ENCODE results near the gene DUSP3. TPM values are rescaled to one million over a fixed set of nuclear protein-coding genes. Genes with fewer than 3 reads are reported as not detected.

Gene DUSP3
- total and polyA plus RNA-seq, 5 donors from 2014 or later: 4.6 to 9.8 (median 6.3) TPM

- H3K4me1 ChIP-seq (ENCODE audit: control insufficient read depth, insufficient read depth, low read length, poor library complexity, severe bottlenecking): peaks cover 3% of the 10 kb centered on the region
- no peaks in the 10 kb centered on the region for H3K9me3 Mint-ChIP-seq
- H3K36me3 Mint-ChIP-seq: no peaks in the 10 kb centered on the region
- DNase-seq (no peak), ATAC-seq (ENCODE audit: low read depth in 2 of 2) (no peak)
- no peaks in the 10 kb centered on the region for H3K36me3 ChIP-seq (ENCODE audit: control insufficient read depth, insufficient read depth, low read length)
- H3K27me3 Mint-ChIP-seq: peaks cover 38% of the 10 kb centered on the region
- H3K9me3 ChIP-seq (ENCODE audit: control insufficient read depth in 2 of 2, low read length in 2 of 2): no peaks in the 10 kb centered on the region
- H3K4me3 Mint-ChIP-seq: no peak overlapping the region
- peaks cover 13% of the 10 kb centered on the region for H3K27me3 ChIP-seq (ENCODE audit: control insufficient read depth, insufficient read depth, low read length)
- no peaks in the 10 kb centered on the region for H3K4me1 Mint-ChIP-seq
- no peak overlapping the region for H3K27ac ChIP-seq (ENCODE audit: insufficient read depth, low read length, poor library complexity, severe bottlenecking)
- peak overlapping the region in 1 of 3 donors; percentile 52 for H3K27ac Mint-ChIP-seq
- no peak overlapping the region for H3K4me3 ChIP-seq (ENCODE audit: low read depth, low read length)
Measured at GRCh38 chr17:43756201-43756600, 22.6 kb downstream of the DUSP3 start.

GRCh38 chr17:43755389-43755875, 23.3 kb downstream of the DUSP3 start:
- Histone ChIP-seq H3K4me3 (ENCODE audit: low read depth, low read length) (no peak overlapping the region), H3K4me1 (ENCODE audit: control insufficient read depth, insufficient read depth, low read length, poor library complexity, severe bottlenecking) (peaks cover 3% of the 10 kb centered on the region), H3K27ac (ENCODE audit: insufficient read depth, low read length, poor library complexity, severe bottlenecking) (no peak overlapping the region), H3K36me3 (ENCODE audit: control insufficient read depth, insufficient read depth, low read length) (no peaks in the 10 kb centered on the region), H3K9me3 (ENCODE audit: control insufficient read depth in 2 of 2, low read length in 2 of 2) (no peaks in the 10 kb centered on the region), H3K27me3 (ENCODE audit: control insufficient read depth, insufficient read depth, low read length) (peaks cover 13% of the 10 kb centered on the region)
- DNase-seq: peak in 1 of 3 donors; percentile 37
- H3K9me3 Mint-ChIP-seq: no peaks in the 10 kb centered on the region
- H3K27me3 Mint-ChIP-seq: peaks cover 37% of the 10 kb centered on the region
- H3K36me3 Mint-ChIP-seq: no peaks in the 10 kb centered on the region
- H3K4me3 Mint-ChIP-seq: no peak overlapping the region
- H3K4me1 Mint-ChIP-seq: no peaks in the 10 kb centered on the region
- ATAC-seq (ENCODE audit: low read depth in 2 of 2): no peak
- no peak overlapping the region for H3K27ac Mint-ChIP-seq

- Mint-ChIP-seq H3K27me3 (peaks cover 32% of the 10 kb centered on the region), H3K27ac (no peak overlapping the region), H3K9me3 (no peaks in the 10 kb centered on the region), H3K36me3 (no peaks in the 10 kb centered on the region), H3K4me3 (no peak overlapping the region), H3K4me1 (no peaks in the 10 kb centered on the region)
- no peak for ATAC-seq (ENCODE audit: low read depth in 2 of 2)
- no peak for DNase-seq
- H3K27ac ChIP-seq (ENCODE audit: insufficient read depth, low read length, poor library complexity, severe bottlenecking): no peak overlapping the region
- H3K4me3 ChIP-seq (ENCODE audit: low read depth, low read length): no peak overlapping the region
- peaks cover 13% of the 10 kb centered on the region for H3K27me3 ChIP-seq (ENCODE audit: control insufficient read depth, insufficient read depth, low read length)
- H3K4me1 ChIP-seq (ENCODE audit: control insufficient read depth, insufficient read depth, low read length, poor library complexity, severe bottlenecking): peaks cover 3% of the 10 kb centered on the region
- no peaks in the 10 kb centered on the region for H3K36me3 ChIP-seq (ENCODE audit: control insufficient read depth, insufficient read depth, low read length)
- H3K9me3 ChIP-seq (ENCODE audit: control insufficient read depth in 2 of 2, low read length in 2 of 2): no peaks in the 10 kb centered on the region
Measured at GRCh38 chr17:43754947-43755346, 23.8 kb downstream of the DUSP3 start.

- Histone ChIP-seq H3K9me3 (ENCODE audit: control insufficient read depth in 2 of 2, low read length in 2 of 2) (no peaks in the 10 kb centered on the region), H3K4me3 (ENCODE audit: low read depth, low read length) (no peak overlapping the region), H3K36me3 (ENCODE audit: control insufficient read depth, insufficient read depth, low read length) (no peaks in the 10 kb centered on the region), H3K27ac (ENCODE audit: insufficient read depth, low read length, poor library complexity, severe bottlenecking) (no peak overlapping the region), H3K4me1 (ENCODE audit: control insufficient read depth, insufficient read depth, low read length, poor library complexity, severe bottlenecking) (peaks cover 3% of the 10 kb centered on the region), H3K27me3 (ENCODE audit: control insufficient read depth, insufficient read depth, low read length) (peaks cover 13% of the 10 kb centered on the region)
- H3K27ac Mint-ChIP-seq: no peak overlapping the region
- no peak overlapping the region for H3K4me3 Mint-ChIP-seq
- peaks cover 37% of the 10 kb centered on the region for H3K27me3 Mint-ChIP-seq
- ATAC-seq (ENCODE audit: low read depth in 2 of 2) (no peak), DNase-seq (no peak)
- no peaks in the 10 kb centered on the region for H3K4me1 Mint-ChIP-seq
- no peaks in the 10 kb centered on the region for H3K36me3 Mint-ChIP-seq
- H3K9me3 Mint-ChIP-seq: no peaks in the 10 kb centered on the region
Measured at GRCh38 chr17:43753493-43754129, 25.2 kb downstream of the DUSP3 start.

- H3K9me3 ChIP-seq (ENCODE audit: control insufficient read depth in 2 of 2, low read length in 2 of 2): no peaks in the 10 kb centered on the region
Measured at GRCh38 chr17:43750153-43750552, 28.6 kb downstream of the DUSP3 start.

GRCh38 chr17:43745541-43745940, 33.2 kb downstream of the DUSP3 start:
- Histone ChIP-seq H3K9me3 (ENCODE audit: control insufficient read depth in 2 of 2, low read length in 2 of 2) (no peaks in the 10 kb centered on the region), H3K36me3 (ENCODE audit: control insufficient read depth, insufficient read depth, low read length) (no peaks in the 10 kb centered on the region), H3K27ac (ENCODE audit: insufficient read depth, low read length, poor library complexity, severe bottlenecking) (no peak overlapping the region), H3K4me3 (ENCODE audit: low read depth, low read length) (no peak overlapping the region), H3K4me1 (ENCODE audit: control insufficient read depth, insufficient read depth, low read length, poor library complexity, severe bottlenecking) (no peaks in the 10 kb centered on the region), H3K27me3 (ENCODE audit: control insufficient read depth, insufficient read depth, low read length) (peaks cover 4% of the 10 kb centered on the region)
- ATAC-seq (ENCODE audit: low read depth in 2 of 2): no peak
- DNase-seq: no peak
- Mint-ChIP-seq H3K27ac (no peak overlapping the region), H3K36me3 (no peaks in the 10 kb centered on the region), H3K4me3 (no peak overlapping the region), H3K27me3 (peaks cover 36% of the 10 kb centered on the region), H3K4me1 (no peaks in the 10 kb centered on the region), H3K9me3 (peaks cover 0 to 2% (median 0%) of the 10 kb centered on the region in 7 donors)

More at GRCh38 chr17:43750153-43750552, 28.6 kb downstream of the DUSP3 start:
- Histone ChIP-seq H3K4me3 (ENCODE audit: low read depth, low read length) (no peak overlapping the region), H3K36me3 (ENCODE audit: control insufficient read depth, insufficient read depth, low read length) (no peaks in the 10 kb centered on the region), H3K27me3 (ENCODE audit: control insufficient read depth, insufficient read depth, low read length) (peaks cover 17% of the 10 kb centered on the region), H3K27ac (ENCODE audit: insufficient read depth, low read length, poor library complexity, severe bottlenecking) (no peak overlapping the region), H3K4me1 (ENCODE audit: control insufficient read depth, insufficient read depth, low read length, poor library complexity, severe bottlenecking) (peaks cover 1% of the 10 kb centered on the region)
- DNase-seq: no peak
- no peak overlapping the region for H3K4me3 Mint-ChIP-seq
- H3K27ac Mint-ChIP-seq: no peak overlapping the region
- no peaks in the 10 kb centered on the region for H3K9me3 Mint-ChIP-seq
- no peaks in the 10 kb centered on the region for H3K36me3 Mint-ChIP-seq
- ATAC-seq (ENCODE audit: low read depth in 2 of 2): no peak
- no peaks in the 10 kb centered on the region for H3K4me1 Mint-ChIP-seq
- H3K27me3 Mint-ChIP-seq: peaks cover 39% of the 10 kb centered on the region

- H3K27ac Mint-ChIP-seq: no peak overlapping the region
- H3K4me3 Mint-ChIP-seq: no peak overlapping the region
- Histone ChIP-seq H3K27ac (ENCODE audit: insufficient read depth, low read length, poor library complexity, severe bottlenecking) (no peak overlapping the region), H3K9me3 (ENCODE audit: control insufficient read depth in 2 of 2, low read length in 2 of 2) (no peaks in the 10 kb centered on the region), H3K4me3 (ENCODE audit: low read depth, low read length) (no peak overlapping the region), H3K27me3 (ENCODE audit: control insufficient read depth, insufficient read depth, low read length) (peaks cover 4% of the 10 kb centered on the region), H3K4me1 (ENCODE audit: control insufficient read depth, insufficient read depth, low read length, poor library complexity, severe bottlenecking) (no peaks in the 10 kb centered on the region), H3K36me3 (ENCODE audit: control insufficient read depth, insufficient read depth, low read length) (no peaks in the 10 kb centered on the region)
- H3K36me3 Mint-ChIP-seq: no peaks in the 10 kb centered on the region
- peaks cover 0 to 2% (median 0%) of the 10 kb centered on the region in 7 donors for H3K9me3 Mint-ChIP-seq
- peaks cover 31% of the 10 kb centered on the region for H3K27me3 Mint-ChIP-seq
- H3K4me1 Mint-ChIP-seq: no peaks in the 10 kb centered on the region
- DNase-seq (no peak), ATAC-seq (ENCODE audit: low read depth in 2 of 2) (no peak)
Measured at GRCh38 chr17:43741636-43742035, 37.1 kb downstream of the DUSP3 start.

GRCh38 chr17:43740541-43740940, 38.2 kb downstream of the DUSP3 start:
- H3K36me3 Mint-ChIP-seq: no peaks in the 10 kb centered on the region
- H3K4me1 ChIP-seq (ENCODE audit: control insufficient read depth, insufficient read depth, low read length, poor library complexity, severe bottlenecking): no peaks in the 10 kb centered on the region

More at GRCh38 chr17:43740541-43740940, 38.2 kb downstream of the DUSP3 start:
- Histone ChIP-seq H3K36me3 (ENCODE audit: control insufficient read depth, insufficient read depth, low read length) (no peaks in the 10 kb centered on the region), H3K27ac (ENCODE audit: insufficient read depth, low read length, poor library complexity, severe bottlenecking) (no peak overlapping the region), H3K4me3 (ENCODE audit: low read depth, low read length) (no peak overlapping the region), H3K9me3 (ENCODE audit: control insufficient read depth in 2 of 2, low read length in 2 of 2) (no peaks in the 10 kb centered on the region), H3K27me3 (ENCODE audit: control insufficient read depth, insufficient read depth, low read length) (peaks cover 7% of the 10 kb centered on the region)
- DNase-seq (no peak), ATAC-seq (ENCODE audit: low read depth in 2 of 2) (no peak)
- no peak overlapping the region for H3K4me3 Mint-ChIP-seq
- H3K4me1 Mint-ChIP-seq: no peaks in the 10 kb centered on the region
- peaks cover 0 to 2% (median 0%) of the 10 kb centered on the region in 7 donors for H3K9me3 Mint-ChIP-seq
- H3K27ac Mint-ChIP-seq: no peak overlapping the region
- peaks cover 28% of the 10 kb centered on the region for H3K27me3 Mint-ChIP-seq

Measured in CD4-positive, CD25-positive, alpha-beta regulatory T cell (primary cell).